ENCODE data around the gene TRIM2. TPM values are rescaled to one million over a fixed set of nuclear protein-coding genes. Genes with fewer than 3 reads are reported as not detected.

TRIM2 gene
- total RNA-seq, 1 donor from 2014 or later = 28.7 TPM

- Histone ChIP-seq H3K4me3 (no peak overlapping the region), H3K27ac (no peak overlapping the region), H3K36me3 (no peaks in the 10 kb centered on the region), H3K4me1 (no peaks in the 10 kb centered on the region), H3K9me3 (no peaks in the 10 kb centered on the region), H3K27me3 (no peaks in the 10 kb centered on the region)
- TF ChIP-seq CTCF (IDR thresholded peaks at IDR 0.05) (no peak), POLR2A (IDR thresholded peaks at IDR 0.05) (no peak), POLR2AphosphoS5 (IDR thresholded peaks at IDR 0.05; ENCODE audit: insufficient read depth in 1 of 2, low read depth in 1 of 2) (no peak)
- intact Hi-C loops (cut with DNase I) = no loop called here
- no peak for DNase-seq (ENCODE audit: extremely low spot score in 2 of 2)
These were observed 157.9 kb downstream of the TRIM2 start for GRCh38 chr4:153362184-153362583.

- no peaks in the 10 kb centered on the region for H3K27me3 ChIP-seq
- H3K27ac ChIP-seq = no peak overlapping the region
- H3K36me3 ChIP-seq = no peaks in the 10 kb centered on the region
- intact Hi-C loops (cut with DNase I) = no loop called here
- no peak for TF ChIP-seq POLR2A (IDR thresholded peaks at IDR 0.05)
- TF ChIP-seq POLR2AphosphoS5 (IDR thresholded peaks at IDR 0.05; ENCODE audit: insufficient read depth in 1 of 2, low read depth in 1 of 2) = no peak
- TF ChIP-seq CTCF (IDR thresholded peaks at IDR 0.05) = no peak
- no peak overlapping the region for H3K4me3 ChIP-seq
- no peaks in the 10 kb centered on the region for H3K9me3 ChIP-seq
- no peak for DNase-seq (ENCODE audit: extremely low spot score in 2 of 2)
- no peaks in the 10 kb centered on the region for H3K4me1 ChIP-seq
These were observed 159.8 kb downstream of the TRIM2 start for GRCh38 chr4:153364061-153364460.

DNA sequence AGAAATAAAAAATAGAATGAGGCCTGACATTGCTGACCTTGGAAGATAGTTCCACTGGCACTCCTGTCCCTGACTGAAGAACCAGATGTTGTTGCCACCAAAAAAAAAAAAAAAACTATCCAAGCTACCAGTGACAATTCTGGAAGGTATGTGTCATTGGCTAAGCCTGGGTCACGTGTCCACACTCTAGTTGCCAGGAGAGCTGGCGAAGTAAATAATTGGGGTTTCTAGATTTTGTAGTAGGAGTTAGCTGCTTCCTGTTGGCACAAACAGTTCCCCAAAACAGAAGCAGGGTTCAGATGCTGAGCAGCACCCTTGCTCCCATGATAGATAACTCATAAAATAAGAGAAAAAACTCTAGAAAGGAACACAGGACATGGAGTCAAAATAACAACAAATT is 160.8 kb downstream of the TRIM2 start:
- intact Hi-C loops (cut with DNase I) = no loop called here
- no peaks in the 10 kb centered on the region for H3K4me1 ChIP-seq
- no peaks in the 10 kb centered on the region for H3K9me3 ChIP-seq
- H3K36me3 ChIP-seq = no peaks in the 10 kb centered on the region
- no peak for TF ChIP-seq CTCF (IDR thresholded peaks at IDR 0.05)
- no peak for TF ChIP-seq POLR2AphosphoS5 (IDR thresholded peaks at IDR 0.05; ENCODE audit: insufficient read depth in 1 of 2, low read depth in 1 of 2)
- no peak for TF ChIP-seq POLR2A (IDR thresholded peaks at IDR 0.05)
- H3K27ac ChIP-seq = no peak overlapping the region
- H3K27me3 ChIP-seq = no peaks in the 10 kb centered on the region
- no peak overlapping the region for H3K4me3 ChIP-seq
- no peak for DNase-seq (ENCODE audit: extremely low spot score in 2 of 2)

- H3K36me3 ChIP-seq = no peaks in the 10 kb centered on the region
- no peaks in the 10 kb centered on the region for H3K4me1 ChIP-seq
- H3K9me3 ChIP-seq = no peaks in the 10 kb centered on the region
- H3K27ac ChIP-seq = no peak overlapping the region
- DNase-seq (ENCODE audit: extremely low spot score in 2 of 2) = no peak
- no peak overlapping the region for H3K4me3 ChIP-seq
- TF ChIP-seq POLR2A (IDR thresholded peaks at IDR 0.05) (no peak), CTCF (IDR thresholded peaks at IDR 0.05) (no peak), POLR2AphosphoS5 (IDR thresholded peaks at IDR 0.05; ENCODE audit: insufficient read depth in 1 of 2, low read depth in 1 of 2) (no peak)
- H3K27me3 ChIP-seq = no peaks in the 10 kb centered on the region
- intact Hi-C loops (cut with DNase I) = no loop called here
These were observed 162.2 kb downstream of the TRIM2 start for GRCh38 chr4:153366486-153366885.

DNA sequence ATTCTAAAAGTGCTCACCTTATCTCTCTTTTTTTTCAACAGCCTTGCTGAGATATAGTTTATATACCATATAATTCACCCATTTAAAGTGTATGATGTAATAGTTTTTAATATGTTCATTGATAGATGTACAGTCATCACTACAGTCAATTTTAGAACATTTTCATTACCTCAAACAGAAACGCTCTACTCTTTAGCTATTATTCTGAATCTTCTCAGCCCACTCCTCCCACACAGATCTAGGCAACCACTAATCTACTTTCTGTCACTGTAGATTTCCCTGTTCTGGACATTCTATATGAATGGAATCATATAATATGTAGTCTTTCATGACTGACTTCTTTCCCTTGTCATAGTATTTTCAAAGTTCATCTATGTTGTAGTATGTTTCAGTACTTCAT is 162.8 kb downstream of the TRIM2 start:
- DNase-seq (ENCODE audit: extremely low spot score in 2 of 2) = no peak
- Histone ChIP-seq H3K27me3 (no peaks in the 10 kb centered on the region), H3K4me3 (no peak overlapping the region), H3K36me3 (no peaks in the 10 kb centered on the region), H3K4me1 (no peaks in the 10 kb centered on the region), H3K27ac (no peak overlapping the region), H3K9me3 (no peaks in the 10 kb centered on the region)
- TF ChIP-seq POLR2AphosphoS5 (IDR thresholded peaks at IDR 0.05; ENCODE audit: insufficient read depth in 1 of 2, low read depth in 1 of 2) (no peak), CTCF (IDR thresholded peaks at IDR 0.05) (no peak), POLR2A (IDR thresholded peaks at IDR 0.05) (no peak)
- intact Hi-C loops (cut with DNase I) = no loop called here

All from vagina (tissue), 2 donors.